COR-L47 (cell line): ENCODE results near the gene CSTPP1.
"Not testable (repeated sequence)": the region's sequence is repeated elsewhere in the genome, so short reads cannot be mapped to it uniquely, and the experiment has no call there.

Experiments used
- DNase-seq: peaks from one replicate; lab custom pipeline; 2025; lab: John Stamatoyannopoulos, UW

The CSTPP1 gene

DNA sequence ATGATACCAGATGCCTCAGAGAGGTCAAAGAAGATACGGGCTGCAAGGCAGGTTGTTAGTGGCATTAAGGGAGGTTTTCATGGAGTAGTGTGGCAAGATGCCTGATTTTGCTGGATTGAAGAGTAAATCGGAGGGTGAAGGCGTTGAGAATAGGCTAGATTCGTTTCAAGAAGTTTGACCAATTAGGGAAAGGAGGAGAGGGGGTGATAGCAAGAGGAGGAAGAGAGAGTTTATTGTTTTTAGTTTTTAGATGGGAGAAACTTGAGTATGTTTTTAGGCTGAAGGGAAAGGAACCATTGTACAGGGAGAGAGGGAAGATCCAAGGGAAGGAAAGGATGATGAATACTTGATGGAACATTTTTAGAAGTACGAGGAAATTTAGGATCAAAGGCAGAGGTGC lies 16.5 kb downstream of the CSTPP1 start:
- DNase-seq, result no peak

DNA sequence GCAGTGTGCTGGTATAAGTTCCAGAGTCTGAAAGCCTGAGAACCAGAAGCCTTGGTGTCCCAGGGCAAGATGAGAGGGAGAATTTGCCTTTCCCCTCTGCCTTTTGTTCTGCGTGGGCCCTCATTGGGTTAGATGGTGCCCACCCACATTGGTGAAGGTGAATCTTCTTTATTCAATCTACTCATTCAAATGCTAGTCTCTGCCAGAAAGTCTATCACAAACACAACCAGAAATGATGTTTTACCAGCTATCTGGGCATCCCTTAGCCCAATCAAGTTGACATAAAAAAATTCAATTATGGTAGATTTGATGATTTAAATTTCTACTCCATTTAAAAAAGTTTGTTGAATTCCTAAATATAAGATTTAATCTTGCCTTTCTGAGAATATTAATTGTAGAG lies 22.2 kb downstream of the CSTPP1 start:
- DNase-seq, result no peak

GRCh38 chr11:46961041-46961440 lies 24.5 kb downstream of the CSTPP1 start:
- no peak for DNase-seq

DNA sequence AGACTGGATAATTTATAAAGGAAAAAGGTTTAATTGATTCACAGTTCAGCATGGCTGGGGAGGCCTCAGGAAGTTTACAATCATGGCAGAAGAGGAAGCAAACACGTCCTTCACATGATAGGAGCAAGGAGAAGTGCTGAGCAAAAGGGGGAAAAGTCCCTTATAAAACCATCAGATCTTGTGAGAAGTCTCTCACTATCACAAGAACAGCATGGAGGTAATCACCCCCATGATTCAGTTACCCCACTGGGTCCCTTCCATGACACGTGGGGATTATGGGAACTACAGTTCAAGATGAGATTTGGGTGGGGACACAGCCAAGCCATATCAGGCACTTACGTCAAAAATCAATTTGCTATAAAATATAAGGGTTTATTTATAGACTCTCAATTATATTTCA lies 25.3 kb downstream of the CSTPP1 start:
- not testable (repeated sequence) for DNase-seq

DNA sequence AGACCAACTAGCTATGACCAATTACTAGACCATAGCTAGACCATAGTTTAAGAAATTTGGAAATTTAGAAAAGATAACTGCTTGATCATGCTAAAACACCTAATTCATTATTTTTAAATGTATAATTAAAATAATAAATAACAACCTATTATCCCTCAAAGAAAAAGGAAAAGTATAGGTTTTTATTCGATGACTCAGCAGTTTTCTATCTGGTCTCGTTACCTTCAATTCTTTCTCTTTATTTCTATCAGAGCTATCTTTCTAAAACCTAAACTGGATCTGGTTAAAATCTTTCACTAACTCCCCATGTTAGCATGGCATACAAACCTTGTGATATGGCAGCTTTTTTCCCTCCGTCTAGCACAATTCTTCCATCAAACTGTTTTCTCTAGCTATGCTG lies 27.3 kb downstream of the CSTPP1 start:
- no peak for DNase-seq

GRCh38 chr11:46966773-46967172 lies 30.2 kb downstream of the CSTPP1 start:
- no peak for DNase-seq

DNA sequence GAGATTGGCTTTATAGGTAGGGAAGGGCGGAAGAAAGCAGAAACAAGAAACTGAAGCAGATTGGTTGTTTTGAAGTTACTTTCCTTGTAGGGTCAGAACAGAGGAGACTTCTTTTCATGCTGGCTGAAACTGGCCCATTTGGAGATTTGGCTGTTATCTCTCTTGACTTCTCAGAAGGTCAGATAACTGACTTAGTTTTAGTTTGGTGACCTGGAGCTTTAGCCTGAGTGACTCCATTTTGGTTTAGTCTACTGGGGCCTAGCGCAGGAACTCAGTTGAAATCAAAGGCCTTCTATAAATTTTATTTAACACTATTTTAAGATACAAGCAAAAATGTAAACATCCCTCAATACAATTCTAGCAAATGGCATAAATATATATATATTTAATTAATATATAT lies 31.4 kb downstream of the CSTPP1 start:
- DNase-seq, result no peak

DNA sequence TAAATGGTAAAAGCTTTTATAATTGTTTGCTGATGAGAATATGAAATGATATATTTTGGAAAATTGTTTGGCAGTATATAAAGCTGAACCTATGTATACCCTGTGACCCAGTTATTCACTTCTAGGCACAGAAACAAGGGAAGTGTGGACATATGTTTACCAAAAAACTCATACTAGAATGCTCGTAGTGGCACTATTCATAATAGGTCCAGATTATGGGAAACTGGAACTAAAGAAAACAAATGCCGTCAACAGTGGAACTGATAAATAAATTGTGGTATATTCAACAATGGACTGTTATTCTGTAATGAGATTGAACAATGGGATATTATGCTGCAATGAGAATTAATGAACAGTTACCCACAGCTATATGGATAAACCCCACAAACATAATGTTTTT lies 32.8 kb downstream of the CSTPP1 start:
- no peak for DNase-seq

- DNase-seq, result no peak
Observed at GRCh38 chr11:46970913-46971625, 34.5 kb downstream of the CSTPP1 start.

DNA sequence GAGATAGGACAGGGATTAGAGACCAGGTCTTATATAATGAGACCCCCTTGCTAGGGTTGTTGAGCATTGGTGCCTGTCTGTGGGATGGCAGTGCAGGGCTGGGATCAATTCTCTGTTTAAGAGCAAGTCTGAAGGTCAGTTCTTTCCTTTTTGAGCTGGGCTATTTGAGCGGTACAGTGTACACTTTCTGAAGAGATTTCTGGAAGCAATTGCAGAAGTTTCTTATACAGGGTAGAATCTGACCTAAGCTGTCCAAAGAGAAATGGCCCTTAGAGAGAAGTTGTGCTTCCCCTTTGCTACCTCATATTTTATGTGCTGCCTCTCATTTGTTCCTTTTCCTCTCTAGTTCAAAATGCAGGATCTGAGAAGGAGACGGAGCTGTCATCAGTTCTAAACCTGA lies 35.8 kb downstream of the CSTPP1 start:
- DNase-seq, result no peak

DNA sequence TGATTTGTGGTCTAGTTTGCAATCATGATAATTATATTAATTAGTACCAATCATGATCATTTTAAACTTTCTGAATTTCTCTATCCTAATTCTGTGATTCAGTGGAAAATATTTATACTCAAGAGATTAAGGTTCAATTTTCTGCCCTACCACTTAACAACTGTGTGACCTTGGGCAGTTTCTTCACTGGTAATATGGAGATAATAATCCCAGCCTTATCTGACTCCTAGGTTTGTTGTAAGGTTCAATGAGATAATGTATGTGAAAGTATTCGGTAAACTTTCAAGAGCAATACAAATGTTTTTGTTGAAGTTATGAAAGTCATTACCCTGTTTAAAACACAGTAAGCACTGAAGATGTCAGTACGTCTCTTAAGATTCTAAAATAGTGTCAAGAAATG lies 36.3 kb downstream of the CSTPP1 start:
- no peak for DNase-seq

DNA sequence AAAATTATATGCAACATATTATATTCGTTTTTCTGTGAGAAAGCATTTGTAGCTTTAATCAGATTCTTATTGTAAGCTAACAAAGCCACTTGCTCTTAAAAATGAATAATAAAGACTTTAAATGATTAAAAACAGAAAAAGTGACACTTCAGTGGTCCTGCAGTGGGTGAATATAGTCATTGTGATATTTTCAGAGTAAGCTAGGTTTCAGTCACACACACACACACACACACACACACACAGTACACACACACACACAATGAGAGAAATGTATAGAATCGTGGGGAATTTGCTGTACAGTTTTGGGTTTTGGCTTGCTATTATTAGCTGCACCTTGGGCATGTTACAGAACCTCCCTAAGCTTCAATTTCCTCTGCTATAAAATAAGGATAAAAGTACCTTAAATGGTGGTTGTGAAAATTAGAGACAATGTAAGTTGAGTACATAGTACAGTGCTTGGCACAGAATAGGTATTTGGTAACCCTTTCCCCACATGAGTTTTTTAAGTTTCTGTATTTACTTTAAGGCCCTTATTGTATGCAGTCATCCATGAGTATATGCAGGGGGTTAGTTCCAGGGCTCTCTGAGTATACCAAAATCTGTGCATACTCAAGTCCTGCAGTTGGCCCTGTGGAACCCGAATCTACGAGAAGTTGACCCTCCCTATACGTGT lies 39.8 kb downstream of the CSTPP1 start:
- no peak for DNase-seq

- DNase-seq, result no peak
Observed at GRCh38 chr11:46977038-46977813, 40.7 kb downstream of the CSTPP1 start.

- no peak for DNase-seq
Observed at GRCh38 chr11:46978005-46978491, 41.5 kb downstream of the CSTPP1 start.

GRCh38 chr11:46979358-46979757 lies 42.8 kb downstream of the CSTPP1 start:
- DNase-seq, result no peak

DNA sequence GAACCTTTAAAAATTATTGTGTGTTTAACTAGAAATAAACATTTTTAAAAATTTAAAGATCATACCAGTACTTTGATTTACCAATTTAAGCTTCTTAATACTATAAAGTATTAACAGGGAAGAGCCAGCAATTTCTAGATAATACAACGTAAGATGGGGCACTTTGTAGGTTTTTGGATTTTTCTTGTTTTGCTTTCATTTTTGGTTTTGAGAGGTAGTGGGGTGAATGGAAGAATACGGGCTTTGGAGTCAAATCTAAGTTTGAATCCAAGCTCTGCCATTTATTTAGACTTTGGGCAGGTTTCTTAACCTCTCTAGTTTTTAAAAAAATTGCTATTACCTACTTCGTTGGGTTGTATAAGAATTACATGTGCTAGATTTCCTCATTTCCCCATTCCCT lies 44.9 kb downstream of the CSTPP1 start:
- no peak for DNase-seq

DNA sequence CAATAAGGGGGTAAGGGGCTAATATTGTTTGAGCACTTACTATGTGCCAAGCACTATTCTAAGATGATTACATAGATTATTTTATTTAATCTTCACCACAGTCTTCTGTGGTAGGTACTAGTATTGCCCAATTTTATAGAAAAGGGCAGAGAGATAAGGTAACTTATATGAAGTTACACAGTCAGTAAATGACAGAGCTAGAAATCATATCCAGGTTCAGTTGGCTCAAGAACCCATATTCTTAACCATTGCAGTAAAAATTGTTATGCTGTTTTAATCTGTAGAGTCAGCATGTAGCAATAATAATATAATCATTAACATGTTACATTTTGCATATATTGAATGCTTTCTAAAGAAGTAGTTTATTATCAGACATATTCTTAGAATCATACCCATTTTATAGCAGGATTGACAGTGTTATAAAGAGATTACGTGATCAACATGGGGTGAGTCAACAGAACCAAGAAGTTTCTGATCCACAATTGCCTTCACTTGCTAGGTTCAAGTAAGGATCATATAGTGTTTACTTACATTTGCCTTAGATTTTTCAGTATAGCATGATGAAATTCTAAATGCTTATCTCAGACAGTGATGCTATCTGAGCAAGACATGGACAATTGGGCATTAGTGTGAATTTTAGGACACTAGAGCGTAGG lies 46.4 kb downstream of the CSTPP1 start:
- no peak for DNase-seq

GRCh38 chr11:46983598-46983997 lies 47.0 kb downstream of the CSTPP1 start:
- DNase-seq, result no peak

- no peak for DNase-seq
Observed at GRCh38 chr11:46984548-46984947, 48.0 kb downstream of the CSTPP1 start.

DNA sequence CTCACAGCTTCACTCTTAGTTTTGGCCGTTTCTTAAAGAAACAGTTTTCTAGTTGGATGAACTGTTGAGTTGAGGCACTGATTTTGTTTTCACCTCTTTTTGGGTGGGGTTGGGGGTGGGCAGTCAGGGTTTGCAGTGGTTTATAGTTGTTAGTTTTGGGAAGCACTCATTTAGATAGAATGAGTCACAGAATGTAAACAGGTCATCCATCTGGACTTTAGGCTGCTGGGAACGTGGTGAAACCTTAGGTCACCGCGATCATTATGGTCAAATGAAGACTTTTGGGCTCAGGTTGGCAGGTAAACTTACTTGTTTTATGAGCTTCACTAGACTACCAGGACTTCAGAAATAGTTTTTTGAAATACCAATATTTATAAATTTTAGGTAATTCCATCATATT lies 48.4 kb downstream of the CSTPP1 start:
- no peak for DNase-seq

DNA sequence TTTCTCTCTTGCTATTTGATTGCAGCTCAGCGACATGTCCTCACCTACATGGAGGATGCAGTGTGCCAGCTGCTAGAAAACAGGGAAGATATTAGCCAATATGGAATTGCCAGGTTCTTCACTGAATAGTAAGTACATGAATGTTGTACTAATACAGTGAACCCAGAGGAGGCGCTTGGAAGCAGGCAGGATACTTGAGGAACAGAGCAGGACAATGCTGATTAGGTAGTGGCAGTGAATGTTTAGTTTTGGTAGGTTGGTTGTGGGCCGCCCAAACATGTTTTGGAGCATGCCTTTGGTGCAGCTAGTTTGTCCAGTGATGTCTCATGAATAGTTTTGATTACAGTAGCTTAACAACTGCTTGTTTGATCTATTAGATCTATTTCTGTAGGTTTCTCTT lies 50.6 kb downstream of the CSTPP1 start:
- no peak for DNase-seq

GRCh38 chr11:46989810-46990487 lies 53.4 kb downstream of the CSTPP1 start:
- not testable (repeated sequence) for DNase-seq
